SU-DHL-6 (cell line): ENCODE results near the gene ANGPTL2.

Source experiments
- H2AFZ ChIP-seq: fragments of 200-600 bp; sonication (generic); 2 replicates; pipeline ENCODE4 v1.6.1; 2014; ENCODE audit warnings: low read depth, mild to moderate bottlenecking, moderate library complexity, mixed read lengths, antibody characterized with exemption, low read length; ENCODE audit not compliant: severe bottlenecking
- H3F3A ChIP-seq: fragments of 200-600 bp; shearing (Covaris generic); 2 replicates; pipeline ENCODE4 v1.6.0; 2016; ENCODE audit warnings: antibody characterized with exemption, mild to moderate bottlenecking; ENCODE audit not compliant: insufficient read depth
- H3K27ac ChIP-seq: fragments of 200-600 bp; sonication (generic); 2 replicates; pipeline ENCODE4 v1.5.1; 2016; ENCODE audit warnings: low read depth, mild to moderate bottlenecking, low read length, moderate library complexity, mixed read lengths
- H3K27me3 ChIP-seq: fragments of 200-600 bp; sonication (generic), shearing (Covaris generic); 2 replicates; pipeline ENCODE4 v1.6.0; 2014; ENCODE audit warnings: mild to moderate bottlenecking, low read length
- H3K36me3 ChIP-seq: fragments of 200-600 bp; sonication (generic); 2 replicates; pipeline ENCODE4 v1.6.1; 2014; ENCODE audit warnings: mild to moderate bottlenecking, low read length, mixed read lengths
- H3K4me2 ChIP-seq: fragments of 300-600, 200-600 bp; shearing (Covaris generic), sonication (generic); 2 replicates; pipeline ENCODE4 v1.6.0; 2014; ENCODE audit warnings: low read length, low read depth, mild to moderate bottlenecking; ENCODE audit not compliant: poor library complexity, severe bottlenecking
- H3K4me3 ChIP-seq: fragments of 200-600 bp; sonication (generic); 2 replicates; pipeline ENCODE4 v1.5.1; 2014; ENCODE audit warnings: antibody characterized with exemption, low read length, mild to moderate bottlenecking, mixed read lengths; ENCODE audit not compliant: insufficient read depth, poor library complexity, severe bottlenecking
- H3K79me2 ChIP-seq: fragments of 200-600 bp; sonication (generic); 2 replicates; pipeline ENCODE4 v1.6.1; 2014; ENCODE audit warnings: mild to moderate bottlenecking, low read length, moderate library complexity; ENCODE audit not compliant: insufficient read depth
- H3K9ac ChIP-seq: fragments of 200-600 bp; sonication (generic); 2 replicates; pipeline ENCODE4 v1.7.0; 2014; ENCODE audit warnings: mild to moderate bottlenecking, low read length
- H3K9me2 ChIP-seq: fragments of 200-600 bp; sonication (generic); replicated peaks from 2 replicates; pipeline ENCODE4 v1.6.1; 2014; ENCODE audit warnings: low read length; ENCODE audit not compliant: insufficient read depth
- H3K9me3 ChIP-seq: fragments of 200-600 bp; sonication (generic); 2 replicates; pipeline ENCODE4 v1.6.1; 2014; ENCODE audit warnings: low read length, mixed read lengths; ENCODE audit not compliant: insufficient read depth
- H4K20me1 ChIP-seq: fragments of 200-600 bp; sonication (generic); 2 replicates; pipeline ENCODE4 v1.6.1; 2014; ENCODE audit warnings: low read depth, mild to moderate bottlenecking, antibody characterized with exemption, low read length, moderate library complexity, mixed read lengths
- EZH2phosphoT487 ChIP-seq: fragments of 200-600 bp; sonication (generic), shearing (Covaris generic); conservative IDR thresholded peaks from 2 replicates; pipeline ENCODE4 v1.6.1; 2018; ENCODE audit warnings: mild to moderate bottlenecking, antibody characterized with exemption, low read length, moderate library complexity, mixed read lengths
- TF ChIP-seq, protein P1 (sequence below): fragments of 200-600 bp; sonication (generic); IDR thresholded peaks from one replicate; pipeline ENCODE4 v1.5.1; 2017; ENCODE audit warnings: antibody characterized with exemption, mild to moderate bottlenecking, low read length, moderate library complexity; ENCODE audit not compliant: insufficient read depth, poor library complexity, severe bottlenecking

The ANGPTL2 gene

DNA sequence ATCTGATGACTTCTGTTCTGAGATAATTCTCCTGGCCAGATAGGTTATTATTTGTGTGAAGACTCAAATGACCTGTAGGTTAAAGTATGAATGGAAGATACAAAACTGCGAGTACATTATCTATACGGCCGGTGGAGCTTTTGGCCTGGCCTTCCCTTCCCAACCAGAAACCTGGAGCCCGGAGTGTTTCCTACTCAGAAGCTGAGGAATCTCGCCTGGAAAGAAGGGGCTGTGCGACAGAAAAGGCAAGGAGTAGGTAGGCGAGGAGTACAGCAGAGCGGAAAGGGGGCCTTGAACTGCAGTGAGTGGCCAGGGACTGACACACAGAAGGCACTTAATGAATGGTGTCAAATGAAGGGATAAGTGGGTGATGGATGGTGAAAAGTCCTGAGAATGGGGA lies 34.6 kb downstream of the ANGPTL2 start:
- no peaks in the 10 kb centered on the region for H3K9me3 ChIP-seq
- H4K20me1 ChIP-seq, result 0 out of 2 replicates have a peak, but pooled peaks cover 5% of the 10 kb centered on the region
- no peak overlapping the region for H3K4me2 ChIP-seq
- no peaks in the 10 kb centered on the region for H3K27me3 ChIP-seq
- H3K9ac ChIP-seq, result no peak overlapping the region
- no peak overlapping the region for H3K27ac ChIP-seq
- no peaks in the 10 kb centered on the region for H3F3A ChIP-seq
- H3K4me3 ChIP-seq, result no peak overlapping the region
- H3K79me2 ChIP-seq, result no peaks in the 10 kb centered on the region
- TF ChIP-seq, protein P1, sequence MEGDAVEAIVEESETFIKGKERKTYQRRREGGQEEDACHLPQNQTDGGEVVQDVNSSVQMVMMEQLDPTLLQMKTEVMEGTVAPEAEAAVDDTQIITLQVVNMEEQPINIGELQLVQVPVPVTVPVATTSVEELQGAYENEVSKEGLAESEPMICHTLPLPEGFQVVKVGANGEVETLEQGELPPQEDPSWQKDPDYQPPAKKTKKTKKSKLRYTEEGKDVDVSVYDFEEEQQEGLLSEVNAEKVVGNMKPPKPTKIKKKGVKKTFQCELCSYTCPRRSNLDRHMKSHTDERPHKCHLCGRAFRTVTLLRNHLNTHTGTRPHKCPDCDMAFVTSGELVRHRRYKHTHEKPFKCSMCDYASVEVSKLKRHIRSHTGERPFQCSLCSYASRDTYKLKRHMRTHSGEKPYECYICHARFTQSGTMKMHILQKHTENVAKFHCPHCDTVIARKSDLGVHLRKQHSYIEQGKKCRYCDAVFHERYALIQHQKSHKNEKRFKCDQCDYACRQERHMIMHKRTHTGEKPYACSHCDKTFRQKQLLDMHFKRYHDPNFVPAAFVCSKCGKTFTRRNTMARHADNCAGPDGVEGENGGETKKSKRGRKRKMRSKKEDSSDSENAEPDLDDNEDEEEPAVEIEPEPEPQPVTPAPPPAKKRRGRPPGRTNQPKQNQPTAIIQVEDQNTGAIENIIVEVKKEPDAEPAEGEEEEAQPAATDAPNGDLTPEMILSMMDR, result no peak
- no peak for TF ChIP-seq EZH2phosphoT487
- H3K9me2 ChIP-seq, result no peaks in the 10 kb centered on the region
- H2AFZ ChIP-seq, result no peak overlapping the region
- H3K36me3 ChIP-seq, result no peaks in the 10 kb centered on the region

DNA sequence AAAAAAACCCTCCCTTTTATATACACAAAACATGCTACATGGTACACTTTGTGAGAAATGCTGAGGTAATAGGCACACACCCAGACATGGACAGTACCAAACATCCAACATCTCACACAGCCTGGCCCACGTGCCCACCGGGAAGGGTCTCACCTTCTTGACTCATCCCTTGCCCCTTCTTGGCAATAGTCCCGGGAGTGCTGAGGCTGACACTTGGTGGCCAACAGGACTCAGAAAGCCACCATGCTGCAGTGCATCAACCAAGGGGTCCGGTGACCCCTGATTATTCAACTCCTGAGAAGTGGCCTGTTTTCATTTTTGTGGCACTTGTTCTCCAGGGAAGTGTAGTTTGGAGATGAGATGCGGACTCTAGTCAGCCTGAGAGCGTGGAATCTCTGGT lies 35.0 kb downstream of the ANGPTL2 start:
- Histone ChIP-seq H3K9ac (no peak overlapping the region), H3K27ac (no peak overlapping the region), H3K9me3 (no peaks in the 10 kb centered on the region), H4K20me1 (0 out of 2 replicates have a peak, but pooled peaks cover 5% of the 10 kb centered on the region), H2AFZ (no peak overlapping the region), H3K4me2 (no peak overlapping the region), H3K9me2 (no peaks in the 10 kb centered on the region), H3K4me3 (no peak overlapping the region), H3F3A (no peaks in the 10 kb centered on the region), H3K27me3 (no peaks in the 10 kb centered on the region), H3K36me3 (no peaks in the 10 kb centered on the region), H3K79me2 (no peaks in the 10 kb centered on the region)
- no peak for TF ChIP-seq EZH2phosphoT487
- TF ChIP-seq, protein P1, result no peak

DNA sequence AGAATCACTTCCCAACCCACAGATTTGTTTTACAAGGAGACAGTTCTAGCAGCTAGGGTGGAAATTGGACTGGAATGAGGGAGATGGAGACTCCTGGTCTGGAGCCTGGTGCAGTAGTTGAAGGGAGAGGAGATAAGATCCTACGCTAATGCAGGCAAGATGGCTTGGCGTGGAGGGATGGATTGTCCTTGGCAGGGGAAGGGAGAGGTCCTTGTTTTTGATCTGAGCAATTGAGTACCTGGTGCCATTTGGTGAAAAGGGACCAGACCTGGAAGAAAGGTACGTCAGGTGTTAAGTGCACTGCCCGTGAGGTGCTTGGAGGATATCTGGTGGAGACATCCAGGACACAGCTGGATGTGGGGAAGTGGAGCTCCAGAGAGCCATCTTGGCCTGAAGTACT lies 35.7 kb downstream of the ANGPTL2 start:
- Histone ChIP-seq H2AFZ (no peak overlapping the region), H3K4me2 (no peak overlapping the region), H3K4me3 (no peak overlapping the region), H4K20me1 (0 out of 2 replicates have a peak, but pooled peaks cover 5% of the 10 kb centered on the region), H3K36me3 (no peaks in the 10 kb centered on the region), H3F3A (no peaks in the 10 kb centered on the region), H3K27ac (no peak overlapping the region), H3K27me3 (no peaks in the 10 kb centered on the region), H3K9me3 (no peaks in the 10 kb centered on the region), H3K9ac (no peak overlapping the region), H3K9me2 (no peaks in the 10 kb centered on the region), H3K79me2 (no peaks in the 10 kb centered on the region)
- no peak for TF ChIP-seq EZH2phosphoT487
- TF ChIP-seq, protein P1, result no peak
